BE2C (cell line): Measurements from ENCODE around the gene CYFIP1.

Source experiments
- DNase-seq: peaks from one replicate; pipeline ENCODE4 v3.0.0-alpha.2; 2020
- H3K27me3 ChIP-seq: fragments of 250-450 bp; sonication (Bioruptor Pico); 2 replicates; pipeline ENCODE4 v1.5.1; 2020; ENCODE audit warnings: mild to moderate bottlenecking
- H3K36me3 ChIP-seq: fragments of 250-450 bp; sonication (Bioruptor Pico); 2 replicates; pipeline ENCODE4 v1.5.1; 2020; ENCODE audit warnings: mild to moderate bottlenecking
- H3K4me1 ChIP-seq: fragments of 250-450 bp; sonication (Bioruptor Pico); 2 replicates; pipeline ENCODE4 v1.5.1; 2020
- H3K4me3 ChIP-seq: 2 replicates; pipeline ENCODE4 v1.5.1; 2011; ENCODE audit warnings: low read depth, low read length
- H3K9me3 ChIP-seq: fragments of 250-450 bp; sonication (Bioruptor Pico); 2 replicates; pipeline ENCODE4 v1.5.1; 2020
- CTCF ChIP-seq: IDR thresholded peaks from 2 replicates; pipeline ENCODE4 v1.5.1; 2012; ENCODE audit warnings: mild to moderate bottlenecking, low read depth, low read length

CYFIP1 gene

GRCh38 chr15:22956978-22957260 is 23.2 kb downstream of the CYFIP1 start:
- H3K4me1 ChIP-seq, result no peaks in the 10 kb centered on the region; the same call in 1 of the 2 replicates
- H3K4me3 ChIP-seq, result no peak overlapping the region
- DNase-seq, result no peak
- no peak for TF ChIP-seq CTCF
- no peaks in the 10 kb centered on the region for H3K9me3 ChIP-seq
- no peaks in the 10 kb centered on the region for H3K27me3 ChIP-seq
- H3K36me3 ChIP-seq, result no peaks in the 10 kb centered on the region

- H3K27me3 ChIP-seq, result no peaks in the 10 kb centered on the region
- H3K4me1 ChIP-seq, result no peaks in the 10 kb centered on the region; the same call in 1 of the 2 replicates
- DNase-seq, result peak; percentile 65
- no peak for TF ChIP-seq CTCF
- H3K36me3 ChIP-seq, result no peaks in the 10 kb centered on the region
- no peak overlapping the region for H3K4me3 ChIP-seq
- H3K9me3 ChIP-seq, result no peaks in the 10 kb centered on the region
Observed at GRCh38 chr15:22956257-22956977, 23.8 kb downstream of the CYFIP1 start.

DNA sequence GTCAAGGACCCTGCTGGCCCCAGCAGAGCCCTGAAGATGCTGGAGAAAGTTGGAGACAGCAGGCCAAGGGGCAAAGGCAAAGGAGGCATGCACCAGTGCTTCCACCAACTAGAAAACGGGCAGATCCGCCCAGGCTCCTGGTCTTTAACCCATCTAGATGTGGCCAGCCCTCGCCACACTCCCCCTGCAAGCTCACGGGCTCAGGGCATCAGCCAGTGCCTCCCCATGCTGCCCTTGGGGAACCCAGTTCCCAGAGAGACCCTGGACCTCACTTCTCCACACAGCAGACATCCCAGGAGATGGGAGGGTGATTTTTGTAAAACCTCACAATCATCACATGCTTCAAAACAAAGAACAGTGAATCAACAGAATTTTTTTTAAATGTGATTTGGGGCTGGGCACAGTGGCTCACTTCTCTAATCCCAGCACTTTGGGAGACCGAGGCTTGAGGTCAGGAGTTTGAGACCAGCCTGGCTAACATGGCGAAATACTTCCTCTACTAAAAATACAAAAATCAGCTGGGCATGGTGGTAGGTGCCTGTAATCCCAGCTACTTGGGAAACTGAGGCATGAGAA is 24.5 kb downstream of the CYFIP1 start:
- TF ChIP-seq CTCF, result no peak
- no peak for DNase-seq
- H3K4me1 ChIP-seq, result no peaks in the 10 kb centered on the region; the same call in 1 of the 2 replicates
- H3K4me3 ChIP-seq, result no peak overlapping the region
- H3K9me3 ChIP-seq, result no peaks in the 10 kb centered on the region
- no peaks in the 10 kb centered on the region for H3K27me3 ChIP-seq
- H3K36me3 ChIP-seq, result no peaks in the 10 kb centered on the region

- Histone ChIP-seq H3K27me3 (no peaks in the 10 kb centered on the region), H3K9me3 (no peaks in the 10 kb centered on the region), H3K4me1 (no peaks in the 10 kb centered on the region; the same call in 1 of the 2 replicates), H3K4me3 (no peak overlapping the region), H3K36me3 (no peaks in the 10 kb centered on the region)
- no peak for TF ChIP-seq CTCF
- no peak for DNase-seq
Observed at GRCh38 chr15:22954798-22955543, 25.2 kb downstream of the CYFIP1 start.

- Histone ChIP-seq H3K9me3 (no peaks in the 10 kb centered on the region), H3K4me1 (no peaks in the 10 kb centered on the region; the same call in 1 of the 2 replicates), H3K27me3 (no peaks in the 10 kb centered on the region), H3K4me3 (no peak overlapping the region), H3K36me3 (no peaks in the 10 kb centered on the region)
- DNase-seq, result no peak
- no peak for TF ChIP-seq CTCF
Observed at GRCh38 chr15:22954326-22954725, 25.8 kb downstream of the CYFIP1 start.
